ENCODE data around the gene NXPH3. TPM values are rescaled to one million over a fixed set of nuclear protein-coding genes. Genes with fewer than 3 reads are reported as not detected.

NXPH3 gene
- total RNA-seq, 1 experiment from 2014 or later = 0.10 TPM

- Histone ChIP-seq H3K4me3 (replicated peaks in 1 of 2; ENCODE audit: low read depth in 1 of 2, low read length in 2 of 2) (no peak overlapping the region), H3K9me3 (ENCODE audit: control insufficient read depth in 1 of 2, insufficient read depth in 1 of 2, low read depth in 1 of 2, low read length in 2 of 2) (no peaks in the 10 kb centered on the region), H3K9me2 (ENCODE audit: insufficient read depth) (no peaks in the 10 kb centered on the region), H3K36me3 (ENCODE audit: control insufficient read depth in 1 of 2, insufficient read depth in 2 of 2, low read length in 2 of 2) (no peaks in the 10 kb centered on the region), H3K9ac (ENCODE audit: low read length) (no peak overlapping the region), H3K4me1 (ENCODE audit: control insufficient read depth in 1 of 2, insufficient read depth in 2 of 2, low read length in 2 of 2) (peaks cover 5 to 8% of the 10 kb centered on the region in 2 experiments; a peak in 3 of 4 replicates), H3K79me2 (ENCODE audit: insufficient read depth, low read length) (peaks cover 80% of the 10 kb centered on the region), H2AFZ (ENCODE audit: low read depth, low read length, poor library complexity, severe bottlenecking) (no peak overlapping the region), H4K20me1 (ENCODE audit: insufficient read depth) (no peaks in the 10 kb centered on the region), H3K27me3 (ENCODE audit: insufficient read depth, low read length) (no peaks in the 10 kb centered on the region), H3K4me2 (ENCODE audit: low read length) (no peak overlapping the region), H3K27ac (ENCODE audit: low read depth, low read length) (no peak overlapping the region)
- intact Hi-C loops (cut with micrococcal nuclease) = no loop called here
- DNase-seq (ENCODE audit: low read depth, low spot score) (no peak), ATAC-seq (no peak)
- BruUV-seq (replicated peaks) = no TSS peak
- CTCF ChIA-PET = no interaction called here
- no peak for TF ChIP-seq ZFX (IDR thresholded peaks at IDR 0.05)
- RAD21 ChIA-PET (ENCODE audit: low non-redundant PET in 1 of 2, low total read pairs in 2 of 2, uncharacterized antibody in 2 of 2, unreplicated experiment in 2 of 2) = no interaction called here
- POLR2A ChIA-PET = no interaction called here
These were observed 55.8 kb downstream of the NXPH3 start for GRCh38 chr17:49631496-49631895.

Other genes starting within 250 kb of the NXPH3 start
- gene ZNF652, start 213.6 kb upstream of the NXPH3 start, total RNA-seq (2021; ENCODE audit: unreplicated experiment) = 27.8 TPM
- 534 TPM for gene PHB1, start 161.0 kb upstream of the NXPH3 start, total RNA-seq (2021; ENCODE audit: unreplicated experiment)
- gene NGFR, start 80.6 kb upstream of the NXPH3 start, total RNA-seq (2021; ENCODE audit: unreplicated experiment) = 6.1 TPM
- 85.1 TPM for gene SPOP, start 102.2 kb downstream of the NXPH3 start, total RNA-seq (2021; ENCODE audit: unreplicated experiment)
- gene SLC35B1, start 132.1 kb downstream of the NXPH3 start, total RNA-seq (2021; ENCODE audit: unreplicated experiment) = 87.5 TPM
- gene FAM117A, start 188.3 kb downstream of the NXPH3 start, total RNA-seq (2021; ENCODE audit: unreplicated experiment) = 12.8 TPM
- gene KAT7, start 212.8 kb downstream of the NXPH3 start, total RNA-seq (2021; ENCODE audit: unreplicated experiment) = 79.5 TPM

Data from HCT116 (cell line).